ENCODE results near the gene SPO11. TPM values are rescaled to one million over a fixed set of nuclear protein-coding genes. Genes with fewer than 3 reads are reported as not detected.
A peak's percentile ranks its signal among the peaks of the same experiment; 100 is the strongest.

Gene SPO11
- total RNA-seq, 3 donors from 2014 or later (not counting 1 experiment from before 2014, with no cell fraction given): not detected

DNA sequence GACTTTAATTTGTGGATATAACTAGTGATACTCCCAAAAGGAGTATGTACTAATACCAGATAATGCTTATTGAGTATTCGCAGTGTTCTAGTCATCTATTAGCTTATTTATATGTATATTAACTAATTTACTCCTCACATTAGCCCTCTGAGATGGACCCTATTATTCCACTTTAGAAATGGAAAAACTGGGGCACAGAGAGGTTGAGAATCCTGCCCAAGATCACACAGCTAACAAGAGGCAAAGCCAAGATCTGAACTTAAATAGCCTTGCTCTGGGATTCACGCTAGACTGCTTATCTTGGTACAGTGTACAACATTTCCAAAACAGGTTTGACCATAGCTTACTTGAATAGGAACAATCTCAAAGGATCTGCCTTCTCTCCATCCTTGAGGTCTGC is 8.5 kb upstream of the SPO11 start:
- TF ChIP-seq, protein P1, sequence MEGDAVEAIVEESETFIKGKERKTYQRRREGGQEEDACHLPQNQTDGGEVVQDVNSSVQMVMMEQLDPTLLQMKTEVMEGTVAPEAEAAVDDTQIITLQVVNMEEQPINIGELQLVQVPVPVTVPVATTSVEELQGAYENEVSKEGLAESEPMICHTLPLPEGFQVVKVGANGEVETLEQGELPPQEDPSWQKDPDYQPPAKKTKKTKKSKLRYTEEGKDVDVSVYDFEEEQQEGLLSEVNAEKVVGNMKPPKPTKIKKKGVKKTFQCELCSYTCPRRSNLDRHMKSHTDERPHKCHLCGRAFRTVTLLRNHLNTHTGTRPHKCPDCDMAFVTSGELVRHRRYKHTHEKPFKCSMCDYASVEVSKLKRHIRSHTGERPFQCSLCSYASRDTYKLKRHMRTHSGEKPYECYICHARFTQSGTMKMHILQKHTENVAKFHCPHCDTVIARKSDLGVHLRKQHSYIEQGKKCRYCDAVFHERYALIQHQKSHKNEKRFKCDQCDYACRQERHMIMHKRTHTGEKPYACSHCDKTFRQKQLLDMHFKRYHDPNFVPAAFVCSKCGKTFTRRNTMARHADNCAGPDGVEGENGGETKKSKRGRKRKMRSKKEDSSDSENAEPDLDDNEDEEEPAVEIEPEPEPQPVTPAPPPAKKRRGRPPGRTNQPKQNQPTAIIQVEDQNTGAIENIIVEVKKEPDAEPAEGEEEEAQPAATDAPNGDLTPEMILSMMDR (IDR thresholded peaks at IDR 0.05): no peak
- Histone ChIP-seq H3K36me3 (ENCODE audit: control insufficient read depth, insufficient read depth, low read length) (no peaks in the 10 kb centered on the region), H3K27ac (ENCODE audit: low read length) (no peak overlapping the region), H3K4me1 (ENCODE audit: control insufficient read depth, insufficient read depth, low read length) (peaks cover 19% of the 10 kb centered on the region), H3K4me3 (ENCODE audit: low read length) (no peak overlapping the region), H3K9me3 (ENCODE audit: control insufficient read depth, insufficient read depth, low read length) (no peaks in the 10 kb centered on the region), H3K27me3 (ENCODE audit: control insufficient read depth, insufficient read depth, low read length) (no peaks in the 10 kb centered on the region)
- Mint-ChIP-seq H3K36me3 (no peaks in the 10 kb centered on the region), H3K27me3 (ENCODE audit: low read depth in 2 of 2) (peaks cover 39 to 45% of the 10 kb centered on the region in 2 donors), H3K9me3 (no peaks in the 10 kb centered on the region), H3K4me1 (peaks cover 0 to 22% of the 10 kb centered on the region in 2 donors), H3K4me3 (no peak overlapping the region), H3K27ac (no peak overlapping the region)
- intact Hi-C loops (cut with micrococcal nuclease): no loop called here
- ATAC-seq (no peak), DNase-seq (no peak)
- 92% methylated on average over 1 of the region's 2 CpGs for WGBS (ENCODE audit: insufficient coverage)

DNA sequence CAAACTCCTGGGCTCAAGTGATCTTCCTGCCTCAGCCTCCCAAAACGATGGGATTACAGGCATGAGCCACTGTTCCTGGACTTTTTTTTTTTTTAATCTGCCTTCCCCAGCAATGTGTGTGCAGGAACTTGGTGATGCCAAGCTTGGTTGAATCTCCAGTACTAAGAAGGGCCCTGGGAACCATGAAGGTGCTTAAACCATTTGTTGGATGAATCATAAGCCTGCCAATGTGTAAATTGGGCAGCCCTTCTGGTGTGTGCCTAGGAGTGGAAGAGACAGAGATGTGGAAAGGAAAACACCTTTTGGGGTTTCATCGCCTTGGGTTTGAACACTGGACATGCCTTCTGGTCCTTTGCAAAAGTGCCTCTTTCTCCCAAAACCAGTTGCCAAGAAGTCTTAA is 7.1 kb upstream of the SPO11 start:
- H3K36me3 Mint-ChIP-seq: no peaks in the 10 kb centered on the region
- 61% methylated on average over 2 of the region's 2 CpGs for WGBS (ENCODE audit: insufficient coverage)
- H3K27me3 Mint-ChIP-seq (ENCODE audit: low read depth in 2 of 2): peaks cover 45 to 58% of the 10 kb centered on the region in 2 donors
- Histone ChIP-seq H3K36me3 (ENCODE audit: control insufficient read depth, insufficient read depth, low read length) (no peaks in the 10 kb centered on the region), H3K27ac (ENCODE audit: low read length) (no peak overlapping the region), H3K9me3 (ENCODE audit: control insufficient read depth, insufficient read depth, low read length) (no peaks in the 10 kb centered on the region), H3K4me3 (ENCODE audit: low read length) (no peak overlapping the region), H3K4me1 (ENCODE audit: control insufficient read depth, insufficient read depth, low read length) (peaks cover 12% of the 10 kb centered on the region), H3K27me3 (ENCODE audit: control insufficient read depth, insufficient read depth, low read length) (peaks cover 2% of the 10 kb centered on the region)
- no peak overlapping the region for H3K27ac Mint-ChIP-seq
- peaks cover 0 to 18% of the 10 kb centered on the region in 2 donors for H3K4me1 Mint-ChIP-seq
- TF ChIP-seq, protein P1 (IDR thresholded peaks at IDR 0.05): no peak
- DNase-seq (no peak), ATAC-seq (no peak)
- no peaks in the 10 kb centered on the region for H3K9me3 Mint-ChIP-seq
- no peak overlapping the region for H3K4me3 Mint-ChIP-seq
- intact Hi-C loops (cut with micrococcal nuclease): no loop called here

DNA sequence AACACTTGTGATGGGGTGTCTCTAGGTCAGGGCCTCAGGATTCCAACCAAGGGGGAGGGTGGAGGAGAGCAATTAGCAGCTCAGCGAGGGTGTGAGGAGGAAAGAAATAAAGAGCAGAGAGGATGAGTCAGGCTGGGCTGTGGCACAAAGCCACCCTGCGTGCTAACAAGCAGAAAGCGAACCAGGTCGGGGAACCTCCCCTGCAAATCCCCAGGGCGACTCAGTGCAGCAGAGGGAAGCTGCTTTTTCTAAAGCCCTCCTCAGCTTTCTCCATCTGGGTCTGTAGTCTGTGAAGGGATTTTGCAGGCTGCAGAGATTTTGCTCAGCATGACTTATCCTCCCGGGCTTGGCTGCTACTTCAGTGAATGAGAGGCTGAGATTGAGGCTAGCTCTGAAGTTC is 6.6 kb upstream of the SPO11 start:
- H3K4me1 ChIP-seq (ENCODE audit: control insufficient read depth, insufficient read depth, low read length): peaks cover 8% of the 10 kb centered on the region
- H3K36me3 Mint-ChIP-seq: no peaks in the 10 kb centered on the region
- WGBS (ENCODE audit: insufficient coverage): 19% methylated on average over 6 of the region's 6 CpGs
- H3K4me1 Mint-ChIP-seq: peaks cover 0 to 12% of the 10 kb centered on the region in 2 donors
- H3K27me3 Mint-ChIP-seq (ENCODE audit: low read depth in 2 of 2): peaks cover 47 to 63% of the 10 kb centered on the region in 2 donors
- no peak overlapping the region for H3K4me3 Mint-ChIP-seq
- DNase-seq: no peak
- H3K9me3 Mint-ChIP-seq: no peaks in the 10 kb centered on the region
- ATAC-seq: peak in 1 of 3 donors; percentile 34
- no peak overlapping the region for H3K4me3 ChIP-seq (ENCODE audit: low read length)
- TF ChIP-seq, protein P1 (IDR thresholded peaks at IDR 0.05): no peak
- H3K36me3 ChIP-seq (ENCODE audit: control insufficient read depth, insufficient read depth, low read length): no peaks in the 10 kb centered on the region
- no peak overlapping the region for H3K27ac ChIP-seq (ENCODE audit: low read length)
- no peaks in the 10 kb centered on the region for H3K9me3 ChIP-seq (ENCODE audit: control insufficient read depth, insufficient read depth, low read length)
- H3K27ac Mint-ChIP-seq: no peak overlapping the region
- intact Hi-C loops (cut with micrococcal nuclease): no loop called here
- peaks cover 2% of the 10 kb centered on the region for H3K27me3 ChIP-seq (ENCODE audit: control insufficient read depth, insufficient read depth, low read length)

Measured in natural killer cell (primary cell).